Measurements from ENCODE around the gene ZNF865. TPM values are rescaled to one million over a fixed set of nuclear protein-coding genes. Genes with fewer than 3 reads are reported as not detected.
A peak's percentile ranks its signal among the peaks of the same experiment; 100 is the strongest.

Gene ZNF865
- total RNA-seq, 1 experiment from 2014 or later: 16.2 TPM

DNA sequence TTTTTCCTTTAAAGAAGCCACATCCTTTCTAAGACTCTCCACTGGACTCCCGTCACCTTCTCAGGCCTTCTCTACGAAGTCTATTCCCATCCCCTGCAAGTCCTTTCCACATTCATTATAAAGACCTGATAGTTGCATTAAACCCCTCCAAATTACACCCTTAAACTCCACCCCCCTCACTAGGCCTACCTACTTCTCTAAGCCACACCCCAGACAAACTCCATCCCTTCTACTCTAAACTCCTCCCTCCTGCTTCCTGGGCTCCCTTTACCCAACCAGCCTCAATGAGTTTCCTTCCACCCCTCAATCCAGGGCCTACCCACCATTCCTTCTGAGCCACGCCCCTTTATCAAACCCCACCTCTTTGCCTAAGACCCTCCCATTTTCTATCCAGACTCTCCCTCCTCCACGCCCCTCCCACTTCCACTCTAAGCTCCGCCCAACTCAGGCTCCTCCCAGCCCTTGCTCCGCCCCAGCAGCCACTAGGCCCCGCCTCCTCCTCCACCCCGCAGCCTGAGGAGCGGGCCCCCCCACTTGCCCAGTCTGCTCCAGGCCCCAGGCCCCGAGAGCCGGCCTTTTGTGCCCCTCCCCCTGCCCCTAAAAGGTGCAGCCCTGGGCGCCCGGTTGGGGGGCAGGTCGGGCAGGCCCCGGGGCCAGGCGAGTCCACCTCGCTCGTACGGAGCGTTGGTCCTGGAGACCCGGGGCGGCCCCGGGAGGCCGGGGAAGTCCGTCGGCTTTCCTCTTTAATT, 6.6 kb upstream of the ZNF865 start:
- RAD21 ChIA-PET (ENCODE audit: low non-redundant PET in 1 of 2, low total read pairs in 2 of 2, uncharacterized antibody in 2 of 2, unreplicated experiment in 2 of 2): no interaction called here
- ATAC-seq (peak; percentile 79), DNase-seq (ENCODE audit: low read depth, low spot score) (peak; percentile 98)
- CTCF ChIA-PET: interaction anchor here (1.0 to 2.5 kb wide), 8 partner anchors 11 to 452 kb away, joined by 4 to 14 read pairs (median 6); no protein-coding TSS in a partner anchor
- Histone ChIP-seq H3K27ac (ENCODE audit: low read depth, low read length) (peak overlapping the region; percentile 83), H3K9me3 (ENCODE audit: control insufficient read depth in 1 of 2, insufficient read depth in 1 of 2, low read depth in 1 of 2, low read length in 2 of 2) (no peaks in the 10 kb centered on the region), H3K27me3 (ENCODE audit: insufficient read depth, low read length) (no peaks in the 10 kb centered on the region), H2AFZ (ENCODE audit: low read depth, low read length, poor library complexity, severe bottlenecking) (no peak overlapping the region), H3K9me2 (ENCODE audit: insufficient read depth) (no peaks in the 10 kb centered on the region), H3K4me1 (ENCODE audit: control insufficient read depth in 1 of 2, insufficient read depth in 2 of 2, low read length in 2 of 2) (peaks cover 21 to 33% of the 10 kb centered on the region in 2 experiments; a peak in 3 of 4 replicates), H3K4me3 (replicated peaks in 1 of 2; ENCODE audit: low read depth in 1 of 2, low read length in 2 of 2) (peak overlapping the region; percentile 56 to 67), H3K9ac (ENCODE audit: low read length) (peak overlapping the region; percentile 80), H3K36me3 (ENCODE audit: control insufficient read depth in 1 of 2, insufficient read depth in 2 of 2, low read length in 2 of 2) (peaks cover 3 to 18% of the 10 kb centered on the region in 2 experiments), H3K4me2 (ENCODE audit: low read length) (peak overlapping the region; percentile 96), H3K79me2 (ENCODE audit: insufficient read depth, low read length) (peaks cover 4% of the 10 kb centered on the region; the same call in 1 of the 2 replicates), H4K20me1 (ENCODE audit: insufficient read depth) (no peaks in the 10 kb centered on the region)
- TF ChIP-seq POLR2AphosphoS5 (IDR thresholded peaks at IDR 0.05; ENCODE audit: low read depth, low read length) (peak; percentile 44), SP1 (IDR thresholded peaks at IDR 0.05; ENCODE audit: low read depth) (peak; percentile 7; the same call in 1 of the 2 replicates), ZFX (IDR thresholded peaks at IDR 0.05) (peak; percentile 74), CEBPB (IDR thresholded peaks at IDR 0.05; ENCODE audit: low read depth) (no peak)
- POLR2A ChIA-PET: interaction anchor here (0.5 to 1.8 kb wide), 15 partner anchors 8 to 593 kb away, joined by 3 to 9 read pairs (median 3); partner anchors contain the start of genes U2AF2, ZNF581, ZNF628 and ZNF784
- no TSS peak for BruUV-seq (replicated peaks)
- intact Hi-C loops (cut with micrococcal nuclease): loop anchor here (1.0 kb wide), 1 partner anchor 25 kb away; the partner anchor contains the start of gene ZNF784

- Histone ChIP-seq H3K9me3 (ENCODE audit: control insufficient read depth in 1 of 2, insufficient read depth in 1 of 2, low read depth in 1 of 2, low read length in 2 of 2) (no peaks in the 10 kb centered on the region), H3K36me3 (ENCODE audit: control insufficient read depth in 1 of 2, insufficient read depth in 2 of 2, low read length in 2 of 2) (peaks cover 3 to 18% of the 10 kb centered on the region in 2 experiments), H2AFZ (ENCODE audit: low read depth, low read length, poor library complexity, severe bottlenecking) (peak within 1 kb of the TSS; percentile 57), H3K79me2 (ENCODE audit: insufficient read depth, low read length) (peaks cover 4% of the 10 kb centered on the region; the same call in 1 of the 2 replicates), H3K4me3 (replicated peaks in 1 of 2; ENCODE audit: low read depth in 1 of 2, low read length in 2 of 2) (peak within 1 kb of the TSS; percentile 56 to 67), H3K27me3 (ENCODE audit: insufficient read depth, low read length) (no peaks in the 10 kb centered on the region), H4K20me1 (ENCODE audit: insufficient read depth) (no peaks in the 10 kb centered on the region), H3K4me2 (ENCODE audit: low read length) (peak within 1 kb of the TSS; percentile 96), H3K27ac (ENCODE audit: low read depth, low read length) (peak within 1 kb of the TSS; percentile 83), H3K9ac (ENCODE audit: low read length) (peak within 1 kb of the TSS; percentile 80), H3K9me2 (ENCODE audit: insufficient read depth) (no peaks in the 10 kb centered on the region), H3K4me1 (ENCODE audit: control insufficient read depth in 1 of 2, insufficient read depth in 2 of 2, low read length in 2 of 2) (peaks cover 24 to 39% of the 10 kb centered on the region in 2 experiments)
- CTCF ChIA-PET: interaction anchor here (1.0 to 2.5 kb wide), 8 partner anchors 12 to 453 kb away, joined by 4 to 14 read pairs (median 6); no protein-coding TSS in a partner anchor
- POLR2A ChIA-PET: interaction anchor here (0.6 to 1.8 kb wide), 13 partner anchors 9 to 123 kb away, joined by 3 to 9 read pairs (median 4); partner anchors contain the start of genes U2AF2, ZNF581, ZNF628 and ZNF784
- TF ChIP-seq EGR1 (IDR thresholded peaks at IDR 0.05; ENCODE audit: low read depth): peak; percentile 89; the same call in 1 of the 2 replicates
- peak; percentile 98 for TF ChIP-seq YY1 (IDR thresholded peaks at IDR 0.05; ENCODE audit: extremely low read depth, insufficient replicate concordance, low read depth, low read length)
- TF ChIP-seq SP1 (IDR thresholded peaks at IDR 0.05; ENCODE audit: low read depth): peak; percentile 80
- no peak; the same call in 1 of the 2 replicates for TF ChIP-seq ELF1 (IDR thresholded peaks at IDR 0.05; ENCODE audit: borderline replicate concordance, low read depth)
- no TSS peak for BruUV-seq (replicated peaks)
- ATAC-seq (peak; percentile 78), DNase-seq (ENCODE audit: low read depth, low spot score) (peak; percentile 97)
- intact Hi-C loops (cut with micrococcal nuclease): loop anchor here (1.0 kb wide), 1 partner anchor 25 kb away; the partner anchor contains the start of gene ZNF784
- RAD21 ChIA-PET (ENCODE audit: low non-redundant PET in 1 of 2, low total read pairs in 2 of 2, uncharacterized antibody in 2 of 2, unreplicated experiment in 2 of 2): interaction anchor here (0.6 kb wide), 2 partner anchors 20 to 84 kb away, joined by 3 read pairs; no protein-coding TSS in a partner anchor
These were observed 6.0 kb upstream of the ZNF865 start, which contains the start of gene FIZ1 for GRCh38 chr19:55599468-55599841. TSS of gene FIZ1 (minus strand) at chr19:55599517. CDS start at chr19:55597865, 1,652 bp downstream.
